Measurements from ENCODE around the gene PSMD12.

DNA sequence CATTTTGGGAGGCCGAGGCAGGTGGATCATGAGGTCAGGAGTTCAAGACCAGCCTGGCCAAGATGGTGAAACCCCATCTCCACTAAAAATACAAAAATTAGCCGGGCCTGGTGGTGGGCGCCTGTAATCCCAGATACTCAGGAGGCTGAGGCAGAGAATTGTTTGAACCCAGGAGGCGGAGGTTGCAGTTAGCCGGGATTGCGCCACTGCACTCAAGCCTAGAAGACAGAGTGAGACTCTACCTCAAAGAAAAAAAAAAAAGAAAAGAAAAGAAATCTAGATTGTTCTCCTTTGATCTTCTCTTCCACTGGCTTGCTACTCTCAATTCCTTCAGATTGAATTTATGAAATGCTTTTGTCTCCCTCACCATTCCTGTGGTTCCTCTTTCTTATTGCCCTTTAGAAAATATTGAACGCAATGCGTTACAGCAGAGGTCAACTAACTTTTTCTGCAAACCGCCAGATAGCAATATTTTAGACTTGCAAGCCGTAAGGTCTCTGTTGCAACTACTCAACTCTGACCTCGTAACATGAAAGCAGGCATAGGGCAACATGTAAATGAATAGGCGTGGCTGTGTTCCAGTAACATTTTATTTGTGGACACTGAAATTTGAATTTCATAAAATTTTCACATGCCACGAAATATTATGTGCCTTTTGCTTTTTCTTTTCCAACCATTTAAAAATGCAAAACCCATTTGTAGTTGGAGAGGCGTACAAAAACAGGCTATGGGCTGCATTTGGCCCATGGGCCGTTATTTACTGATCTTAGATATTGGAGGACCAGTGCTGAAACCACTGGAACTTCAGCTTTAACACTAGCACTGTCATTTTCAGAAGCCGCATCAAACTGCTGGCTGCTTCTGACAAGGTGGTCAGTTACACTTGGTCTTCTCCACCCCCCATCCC lies 35.5 kb upstream of the PSMD12 start:
- no peak for TF ChIP-seq ARNT (IDR thresholded peaks at IDR 0.05)
- no peak for TF ChIP-seq CTBP1 (IDR thresholded peaks at IDR 0.05; ENCODE audit: borderline replicate concordance)
- no peak for TF ChIP-seq BHLHE40 (IDR thresholded peaks at IDR 0.05; ENCODE audit: borderline replicate concordance)
- TF ChIP-seq SUZ12 (IDR thresholded peaks at IDR 0.05): no peak
- TF ChIP-seq HDGF (IDR thresholded peaks at IDR 0.05; ENCODE audit: borderline replicate concordance): no peak
- TF ChIP-seq FOXM1 (IDR thresholded peaks at IDR 0.05; ENCODE audit: borderline replicate concordance): no peak
- no peak for TF ChIP-seq NFRKB (IDR thresholded peaks at IDR 0.05)
- TF ChIP-seq, protein P1, sequence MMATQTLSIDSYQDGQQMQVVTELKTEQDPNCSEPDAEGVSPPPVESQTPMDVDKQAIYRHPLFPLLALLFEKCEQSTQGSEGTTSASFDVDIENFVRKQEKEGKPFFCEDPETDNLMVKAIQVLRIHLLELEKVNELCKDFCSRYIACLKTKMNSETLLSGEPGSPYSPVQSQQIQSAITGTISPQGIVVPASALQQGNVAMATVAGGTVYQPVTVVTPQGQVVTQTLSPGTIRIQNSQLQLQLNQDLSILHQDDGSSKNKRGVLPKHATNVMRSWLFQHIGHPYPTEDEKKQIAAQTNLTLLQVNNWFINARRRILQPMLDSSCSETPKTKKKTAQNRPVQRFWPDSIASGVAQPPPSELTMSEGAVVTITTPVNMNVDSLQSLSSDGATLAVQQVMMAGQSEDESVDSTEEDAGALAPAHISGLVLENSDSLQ (IDR thresholded peaks at IDR 0.05): no peak
- TF ChIP-seq SP1 (IDR thresholded peaks at IDR 0.05): no peak
- TF ChIP-seq L3MBTL2 (conservative IDR thresholded peaks at IDR 0.05): no peak
